SK-N-SH treated with all-trans-retinoic acid at 6 μM for 48 hours (cell line): ENCODE measurements around the gene KREMEN1.

ENCODE experiments used
- CSRNP3 ChIP-seq: fragments of 250-450 bp; sonication (Bioruptor Pico); IDR thresholded peaks from 2 replicates; pipeline ENCODE4 v1.5.1; 2021; ENCODE audit warnings: mild to moderate bottlenecking, moderate library complexity
- ESRRG ChIP-seq: fragments of 250-450 bp; sonication (Bioruptor Pico); IDR thresholded peaks from 2 replicates; pipeline ENCODE4 v1.6.1; 2021; ENCODE audit warnings: mild to moderate bottlenecking
- GLIS3 ChIP-seq: fragments of 250-450 bp; sonication (Bioruptor Pico); IDR thresholded peaks from 2 replicates; pipeline ENCODE4 v1.5.0; 2020; ENCODE audit warnings: mild to moderate bottlenecking, moderate library complexity
- RARB ChIP-seq: fragments of 250-450 bp; sonication (Bioruptor Pico); IDR thresholded peaks from 2 replicates; pipeline ENCODE4 v1.8.0; 2021; ENCODE audit warnings: mild to moderate bottlenecking, moderate library complexity
- ZNF565 ChIP-seq: fragments of 450-650 bp; formaldehyde crosslinking; conservative IDR thresholded peaks from 2 replicates; pipeline ENCODE4 v1.5.0; 2020; ENCODE audit warnings: low read depth, mild to moderate bottlenecking, moderate library complexity
- TF ChIP-seq, protein P1 (sequence below): fragments of 250-450 bp; sonication (Bioruptor Pico); IDR thresholded peaks from 2 replicates; pipeline ENCODE4 v1.8.0; 2021; ENCODE audit warnings: low read depth, mild to moderate bottlenecking, moderate library complexity, borderline replicate concordance
- TF ChIP-seq, protein P2 (sequence below): fragments of 250-450 bp; sonication (Bioruptor Pico); IDR thresholded peaks from 2 replicates; pipeline ENCODE4 v1.5.0; 2020; ENCODE audit warnings: mild to moderate bottlenecking, moderate library complexity

DNA sequence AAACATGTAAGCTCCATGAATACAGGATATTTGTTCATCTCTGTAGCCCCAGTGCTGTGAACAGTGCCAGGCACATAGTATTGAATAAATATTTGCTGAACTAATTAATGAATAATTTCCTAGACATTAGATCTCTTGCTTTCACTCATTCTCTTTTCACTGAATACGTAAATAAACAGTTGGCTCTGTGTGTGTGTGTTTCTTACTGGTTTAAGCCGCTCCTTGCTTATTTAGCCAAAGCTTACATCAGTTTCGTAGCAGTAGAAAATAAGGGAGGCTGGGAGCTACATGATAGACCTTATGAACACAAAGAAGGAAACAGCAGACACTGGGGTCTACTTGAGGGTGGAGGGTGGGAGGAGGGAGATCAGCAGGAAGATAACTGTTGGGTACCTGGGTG lies 17.2 kb downstream of the KREMEN1 start:
- TF ChIP-seq, protein P1, sequence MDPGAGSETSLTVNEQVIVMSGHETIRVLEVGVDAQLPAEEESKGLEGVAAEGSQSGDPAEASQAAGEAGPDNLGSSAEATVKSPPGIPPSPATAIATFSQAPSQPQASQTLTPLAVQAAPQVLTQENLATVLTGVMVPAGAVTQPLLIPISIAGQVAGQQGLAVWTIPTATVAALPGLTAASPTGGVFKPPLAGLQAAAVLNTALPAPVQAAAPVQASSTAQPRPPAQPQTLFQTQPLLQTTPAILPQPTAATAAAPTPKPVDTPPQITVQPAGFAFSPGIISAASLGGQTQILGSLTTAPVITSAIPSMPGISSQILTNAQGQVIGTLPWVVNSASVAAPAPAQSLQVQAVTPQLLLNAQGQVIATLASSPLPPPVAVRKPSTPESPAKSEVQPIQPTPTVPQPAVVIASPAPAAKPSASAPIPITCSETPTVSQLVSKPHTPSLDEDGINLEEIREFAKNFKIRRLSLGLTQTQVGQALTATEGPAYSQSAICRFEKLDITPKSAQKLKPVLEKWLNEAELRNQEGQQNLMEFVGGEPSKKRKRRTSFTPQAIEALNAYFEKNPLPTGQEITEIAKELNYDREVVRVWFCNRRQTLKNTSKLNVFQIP (CRISPR knock-in tag), result no peak
- no peak for TF ChIP-seq CSRNP3
- TF ChIP-seq, protein P2, sequence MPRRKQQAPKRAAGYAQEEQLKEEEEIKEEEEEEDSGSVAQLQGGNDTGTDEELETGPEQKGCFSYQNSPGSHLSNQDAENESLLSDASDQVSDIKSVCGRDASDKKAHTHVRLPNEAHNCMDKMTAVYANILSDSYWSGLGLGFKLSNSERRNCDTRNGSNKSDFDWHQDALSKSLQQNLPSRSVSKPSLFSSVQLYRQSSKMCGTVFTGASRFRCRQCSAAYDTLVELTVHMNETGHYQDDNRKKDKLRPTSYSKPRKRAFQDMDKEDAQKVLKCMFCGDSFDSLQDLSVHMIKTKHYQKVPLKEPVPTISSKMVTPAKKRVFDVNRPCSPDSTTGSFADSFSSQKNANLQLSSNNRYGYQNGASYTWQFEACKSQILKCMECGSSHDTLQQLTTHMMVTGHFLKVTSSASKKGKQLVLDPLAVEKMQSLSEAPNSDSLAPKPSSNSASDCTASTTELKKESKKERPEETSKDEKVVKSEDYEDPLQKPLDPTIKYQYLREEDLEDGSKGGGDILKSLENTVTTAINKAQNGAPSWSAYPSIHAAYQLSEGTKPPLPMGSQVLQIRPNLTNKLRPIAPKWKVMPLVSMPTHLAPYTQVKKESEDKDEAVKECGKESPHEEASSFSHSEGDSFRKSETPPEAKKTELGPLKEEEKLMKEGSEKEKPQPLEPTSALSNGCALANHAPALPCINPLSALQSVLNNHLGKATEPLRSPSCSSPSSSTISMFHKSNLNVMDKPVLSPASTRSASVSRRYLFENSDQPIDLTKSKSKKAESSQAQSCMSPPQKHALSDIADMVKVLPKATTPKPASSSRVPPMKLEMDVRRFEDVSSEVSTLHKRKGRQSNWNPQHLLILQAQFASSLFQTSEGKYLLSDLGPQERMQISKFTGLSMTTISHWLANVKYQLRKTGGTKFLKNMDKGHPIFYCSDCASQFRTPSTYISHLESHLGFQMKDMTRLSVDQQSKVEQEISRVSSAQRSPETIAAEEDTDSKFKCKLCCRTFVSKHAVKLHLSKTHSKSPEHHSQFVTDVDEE (CRISPR knock-in tag), result no peak
- no peak for TF ChIP-seq RARB (CRISPR knock-in tag)
- no peak for TF ChIP-seq ZNF565 (CRISPR knock-in tag)
- no peak for TF ChIP-seq ESRRG (CRISPR knock-in tag)
- TF ChIP-seq GLIS3 (CRISPR knock-in tag), result no peak
